ENCODE results near the gene CRAT.

CRAT gene

DNA sequence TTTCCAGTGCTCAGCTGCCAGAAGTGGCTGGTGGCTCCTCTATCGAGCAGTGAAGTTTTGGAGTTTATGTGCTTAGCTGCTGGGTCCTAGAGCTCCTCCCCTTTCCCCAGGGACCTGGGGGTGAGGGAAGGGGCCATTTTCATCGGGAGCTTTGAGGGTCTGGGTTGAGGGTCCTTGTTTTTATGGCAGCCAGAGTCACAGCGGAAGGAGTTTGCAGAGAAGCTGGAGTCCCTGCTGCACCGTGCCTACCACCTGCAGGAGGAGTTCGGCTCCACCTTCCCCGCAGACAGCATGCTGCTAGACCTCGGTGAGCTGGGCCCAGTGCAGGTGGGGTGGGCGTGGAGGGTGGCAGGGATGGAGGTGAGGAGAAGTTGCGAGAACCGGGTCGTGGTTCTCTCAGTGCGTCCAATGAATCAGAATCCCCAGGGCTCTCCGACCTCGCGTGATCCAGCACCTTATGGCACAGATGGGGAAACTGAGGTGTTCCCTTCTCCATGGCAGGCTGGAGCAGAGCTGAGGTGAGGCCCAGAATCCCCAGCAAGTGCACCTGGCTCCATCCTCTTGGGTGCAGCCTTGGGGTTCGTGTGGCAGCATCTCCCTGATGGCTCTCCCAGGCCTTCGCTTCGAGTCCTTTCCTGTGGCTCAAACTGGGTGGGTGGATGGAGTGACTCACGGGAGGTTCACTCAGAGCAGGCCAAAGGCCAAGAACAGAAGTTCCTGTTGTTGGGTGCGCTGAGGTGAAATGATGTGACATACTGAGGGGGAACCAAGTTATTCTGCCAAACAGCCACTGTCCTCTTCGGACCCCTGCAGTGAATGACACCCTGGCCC, 51.4 kb downstream of the CRAT start:
- H2AFZ ChIP-seq = no peak overlapping the region
- H3K27me3 ChIP-seq (ENCODE audit: control insufficient read depth, insufficient read depth, low read length) = no peaks in the 10 kb centered on the region
- H3K27ac ChIP-seq = no peak overlapping the region
- H3K4me1 ChIP-seq = no peaks in the 10 kb centered on the region
- H3K4me2 ChIP-seq (ENCODE audit: low read length) = no peak overlapping the region
- H3K4me3 ChIP-seq (ENCODE audit: low read depth, low read length) = no peak overlapping the region
- no peaks in the 10 kb centered on the region for H3K9me3 ChIP-seq (ENCODE audit: control insufficient read depth, low read length)
- no peak overlapping the region for H3K9ac ChIP-seq
- no peaks in the 10 kb centered on the region for H3K79me2 ChIP-seq
- TF ChIP-seq, protein P1, sequence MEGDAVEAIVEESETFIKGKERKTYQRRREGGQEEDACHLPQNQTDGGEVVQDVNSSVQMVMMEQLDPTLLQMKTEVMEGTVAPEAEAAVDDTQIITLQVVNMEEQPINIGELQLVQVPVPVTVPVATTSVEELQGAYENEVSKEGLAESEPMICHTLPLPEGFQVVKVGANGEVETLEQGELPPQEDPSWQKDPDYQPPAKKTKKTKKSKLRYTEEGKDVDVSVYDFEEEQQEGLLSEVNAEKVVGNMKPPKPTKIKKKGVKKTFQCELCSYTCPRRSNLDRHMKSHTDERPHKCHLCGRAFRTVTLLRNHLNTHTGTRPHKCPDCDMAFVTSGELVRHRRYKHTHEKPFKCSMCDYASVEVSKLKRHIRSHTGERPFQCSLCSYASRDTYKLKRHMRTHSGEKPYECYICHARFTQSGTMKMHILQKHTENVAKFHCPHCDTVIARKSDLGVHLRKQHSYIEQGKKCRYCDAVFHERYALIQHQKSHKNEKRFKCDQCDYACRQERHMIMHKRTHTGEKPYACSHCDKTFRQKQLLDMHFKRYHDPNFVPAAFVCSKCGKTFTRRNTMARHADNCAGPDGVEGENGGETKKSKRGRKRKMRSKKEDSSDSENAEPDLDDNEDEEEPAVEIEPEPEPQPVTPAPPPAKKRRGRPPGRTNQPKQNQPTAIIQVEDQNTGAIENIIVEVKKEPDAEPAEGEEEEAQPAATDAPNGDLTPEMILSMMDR (IDR thresholded peaks at IDR 0.05) = no peak
- H3K36me3 ChIP-seq (ENCODE audit: control insufficient read depth, insufficient read depth, low read length) = no peaks in the 10 kb centered on the region

DNA sequence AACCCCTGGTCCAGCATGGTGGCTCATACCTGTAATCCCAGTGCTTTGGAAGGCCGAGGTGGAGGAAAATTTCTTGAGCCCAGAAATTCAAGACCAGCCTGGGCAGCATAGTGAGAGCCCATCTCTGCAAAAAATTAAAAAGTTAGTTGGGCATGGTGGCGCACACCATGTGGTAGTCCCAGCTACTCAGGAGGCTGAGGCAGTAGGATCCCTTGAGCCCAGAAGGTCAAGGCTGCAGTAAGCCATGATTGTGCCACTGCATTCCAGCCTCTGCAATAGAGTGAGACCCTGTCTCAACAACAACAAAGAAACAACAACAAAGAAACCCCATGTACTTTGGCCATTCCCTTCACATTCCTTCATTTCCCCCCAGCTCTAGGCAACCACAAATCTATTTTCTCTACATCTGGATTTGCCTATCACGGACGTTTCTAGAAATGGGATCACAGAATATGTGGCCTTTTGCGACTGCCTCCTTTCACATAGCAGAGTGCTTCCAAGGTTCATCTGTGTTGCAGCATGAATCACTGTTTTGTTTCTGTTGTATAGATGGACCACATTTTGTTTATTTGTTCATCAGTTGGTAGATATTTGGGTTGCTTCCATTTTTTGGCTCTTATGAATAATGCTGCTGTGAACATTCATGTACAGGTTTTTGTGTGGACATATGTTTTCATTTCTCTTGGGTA, 56.3 kb downstream of the CRAT start:
- Histone ChIP-seq H3K9ac (no peak overlapping the region), H3K4me2 (ENCODE audit: low read length) (no peak overlapping the region), H3K36me3 (ENCODE audit: control insufficient read depth, insufficient read depth, low read length) (no peaks in the 10 kb centered on the region), H3K9me3 (ENCODE audit: control insufficient read depth, low read length) (no peaks in the 10 kb centered on the region), H3K4me3 (ENCODE audit: low read depth, low read length) (no peak overlapping the region), H3K27me3 (ENCODE audit: control insufficient read depth, insufficient read depth, low read length) (no peaks in the 10 kb centered on the region), H2AFZ (no peak overlapping the region), H3K79me2 (no peaks in the 10 kb centered on the region), H3K4me1 (no peaks in the 10 kb centered on the region), H3K27ac (no peak overlapping the region)
- TF ChIP-seq, protein P1 (IDR thresholded peaks at IDR 0.05) = no peak

DNA sequence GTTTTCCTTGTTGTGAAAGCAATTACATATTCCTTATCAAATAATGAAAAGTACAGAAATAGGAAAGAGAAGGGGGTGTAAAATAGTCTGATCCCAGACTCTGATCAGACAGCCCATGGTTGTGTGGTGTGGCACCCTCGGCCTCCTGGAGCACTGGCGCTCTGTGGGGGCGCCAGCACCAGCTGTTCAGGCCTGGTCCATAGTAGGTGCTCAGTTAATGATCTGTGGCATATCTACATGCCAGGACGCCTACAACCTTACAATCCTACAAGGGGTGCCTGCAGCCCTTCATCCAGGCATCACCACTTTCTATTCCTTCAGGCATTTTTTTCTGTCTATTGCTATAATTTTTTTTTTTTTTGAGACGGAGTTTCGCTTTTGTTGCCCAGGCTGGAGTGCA, 57.6 kb downstream of the CRAT start:
- Histone ChIP-seq H3K27ac (no peak overlapping the region), H3K4me2 (ENCODE audit: low read length) (peak overlapping the region; percentile 42), H3K79me2 (no peaks in the 10 kb centered on the region), H3K27me3 (ENCODE audit: control insufficient read depth, insufficient read depth, low read length) (no peaks in the 10 kb centered on the region), H3K9ac (no peak overlapping the region), H2AFZ (no peak overlapping the region), H3K4me1 (no peaks in the 10 kb centered on the region), H3K36me3 (ENCODE audit: control insufficient read depth, insufficient read depth, low read length) (no peaks in the 10 kb centered on the region), H3K4me3 (ENCODE audit: low read depth, low read length) (no peak overlapping the region), H3K9me3 (ENCODE audit: control insufficient read depth, low read length) (no peaks in the 10 kb centered on the region)
- TF ChIP-seq, protein P1 (IDR thresholded peaks at IDR 0.05) = no peak

DNA sequence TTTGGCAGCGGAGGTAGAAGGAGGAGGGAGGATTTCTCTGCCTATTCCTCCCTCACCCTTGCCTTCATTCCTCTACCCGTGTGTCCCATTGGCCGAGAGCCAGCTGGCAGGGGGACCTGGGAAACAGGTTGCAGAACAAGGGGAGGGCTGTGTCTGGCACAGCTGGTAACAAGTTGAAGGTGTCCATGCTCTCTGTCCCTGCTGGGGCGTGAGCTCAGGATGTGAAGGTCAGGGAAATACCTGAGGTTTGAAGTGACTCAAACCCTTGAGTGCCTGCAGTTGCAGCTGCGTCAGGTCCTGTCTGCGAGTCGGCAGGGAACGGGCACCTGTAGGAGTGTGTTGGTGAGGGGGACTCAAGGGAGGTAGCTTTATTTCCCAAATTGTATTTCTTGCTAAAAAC, 58.0 kb downstream of the CRAT start:
- Histone ChIP-seq H3K27ac (no peak overlapping the region), H3K9ac (no peak overlapping the region), H3K27me3 (ENCODE audit: control insufficient read depth, insufficient read depth, low read length) (no peaks in the 10 kb centered on the region), H3K79me2 (no peaks in the 10 kb centered on the region), H3K4me3 (ENCODE audit: low read depth, low read length) (no peak overlapping the region), H3K4me1 (no peaks in the 10 kb centered on the region), H3K36me3 (ENCODE audit: control insufficient read depth, insufficient read depth, low read length) (no peaks in the 10 kb centered on the region), H2AFZ (no peak overlapping the region), H3K9me3 (ENCODE audit: control insufficient read depth, low read length) (no peaks in the 10 kb centered on the region), H3K4me2 (ENCODE audit: low read length) (peak overlapping the region; percentile 42)
- TF ChIP-seq, protein P1 (IDR thresholded peaks at IDR 0.05) = no peak
